COR-L47 (cell line): ENCODE data around the gene AGAP1.

Source experiments
- DNase-seq: peaks from one replicate; lab custom pipeline; 2025; lab: John Stamatoyannopoulos, UW

AGAP1 gene

GRCh38 chr2:235812185-235812665 is 318.4 kb downstream of the AGAP1 start:
- no peak for DNase-seq

- no peak for DNase-seq
Observed at GRCh38 chr2:235813398-235813797, 319.6 kb downstream of the AGAP1 start.

DNA sequence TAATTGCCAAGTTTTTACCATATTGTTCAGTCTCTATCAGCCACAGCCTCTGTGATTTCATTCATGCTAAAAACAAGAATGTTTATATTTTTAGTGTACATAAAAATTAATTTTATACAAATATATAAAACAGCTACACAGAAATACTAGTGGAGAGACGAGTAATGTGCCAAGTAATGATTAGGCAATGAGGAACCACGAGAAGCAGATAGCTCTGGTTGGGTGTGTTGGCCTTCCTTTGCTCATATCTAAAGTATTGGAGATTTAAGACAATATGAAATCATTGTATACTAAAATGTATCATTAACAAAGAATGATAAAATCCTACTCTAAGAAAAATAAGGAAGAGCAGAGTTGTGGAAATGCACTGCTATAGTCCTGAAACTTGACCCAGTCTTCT is 326.7 kb downstream of the AGAP1 start:
- DNase-seq: no peak

- DNase-seq: no peak
Observed at GRCh38 chr2:235824331-235824730, 330.5 kb downstream of the AGAP1 start.

- DNase-seq: no peak
Observed at GRCh38 chr2:235825946-235826345, 332.1 kb downstream of the AGAP1 start.

- no peak for DNase-seq
Observed at GRCh38 chr2:235826826-235827225, 333.0 kb downstream of the AGAP1 start.

DNA sequence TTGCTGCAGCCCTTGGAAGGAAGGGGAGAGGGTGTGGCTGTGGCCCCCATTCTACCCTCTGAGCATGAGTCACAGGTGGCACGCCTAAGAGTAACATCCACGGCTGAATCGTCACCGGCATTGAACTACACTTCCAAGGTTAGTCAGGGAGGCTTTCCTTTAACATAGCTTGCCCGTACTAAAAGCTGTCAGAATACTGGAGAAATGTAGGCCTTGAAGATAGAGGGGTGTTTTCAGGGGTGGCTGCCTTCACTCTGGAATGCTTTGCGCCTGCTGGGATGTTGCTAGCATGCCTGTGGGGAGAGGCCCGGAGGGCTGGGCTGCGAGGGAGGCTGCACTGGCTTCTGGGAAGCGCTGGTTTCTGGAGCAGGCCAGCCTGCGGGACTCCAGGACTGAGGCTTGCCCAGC is 333.7 kb downstream of the AGAP1 start:
- DNase-seq: no peak

DNA sequence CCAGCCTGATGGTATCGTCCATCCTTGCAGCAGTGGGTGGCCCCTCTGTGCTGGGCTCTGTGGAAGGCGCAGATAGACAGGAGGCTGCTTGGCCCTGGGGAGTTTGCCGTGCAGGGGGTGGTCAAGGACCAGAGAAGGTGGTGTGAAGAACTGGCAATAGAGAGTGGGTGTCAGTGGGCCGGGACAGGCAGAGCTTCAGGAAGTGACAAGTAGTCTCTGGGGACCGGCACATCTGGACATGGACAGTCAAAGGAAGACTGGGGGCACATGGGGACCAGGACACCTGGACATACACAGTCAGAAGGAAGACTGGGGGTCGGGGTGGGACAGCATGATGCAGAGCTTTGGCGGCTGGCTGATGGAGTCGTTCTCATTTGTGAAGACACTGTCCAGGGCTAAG is 335.9 kb downstream of the AGAP1 start:
- no peak for DNase-seq

DNA sequence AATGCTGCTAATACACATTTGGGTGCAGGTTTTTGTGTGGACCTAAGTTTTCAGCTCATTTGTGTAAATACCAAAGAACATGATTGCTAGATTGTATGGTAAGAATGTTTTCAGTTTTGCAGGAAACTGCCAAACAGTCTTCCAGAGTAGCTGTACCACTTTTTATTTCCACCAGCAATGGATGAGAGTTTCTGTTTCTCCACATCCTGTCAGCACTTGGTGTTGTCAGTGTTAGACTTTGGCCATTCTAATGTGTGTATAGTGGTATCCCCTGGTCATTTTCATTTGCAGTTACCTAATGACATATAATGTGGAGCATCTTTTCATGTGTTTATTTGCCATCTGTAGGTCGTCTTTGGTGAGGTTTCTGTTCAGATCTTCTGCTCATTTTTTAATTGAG is 337.9 kb downstream of the AGAP1 start:
- DNase-seq: no peak

- DNase-seq: no peak
Observed at GRCh38 chr2:235832941-235833340, 339.1 kb downstream of the AGAP1 start.

DNA sequence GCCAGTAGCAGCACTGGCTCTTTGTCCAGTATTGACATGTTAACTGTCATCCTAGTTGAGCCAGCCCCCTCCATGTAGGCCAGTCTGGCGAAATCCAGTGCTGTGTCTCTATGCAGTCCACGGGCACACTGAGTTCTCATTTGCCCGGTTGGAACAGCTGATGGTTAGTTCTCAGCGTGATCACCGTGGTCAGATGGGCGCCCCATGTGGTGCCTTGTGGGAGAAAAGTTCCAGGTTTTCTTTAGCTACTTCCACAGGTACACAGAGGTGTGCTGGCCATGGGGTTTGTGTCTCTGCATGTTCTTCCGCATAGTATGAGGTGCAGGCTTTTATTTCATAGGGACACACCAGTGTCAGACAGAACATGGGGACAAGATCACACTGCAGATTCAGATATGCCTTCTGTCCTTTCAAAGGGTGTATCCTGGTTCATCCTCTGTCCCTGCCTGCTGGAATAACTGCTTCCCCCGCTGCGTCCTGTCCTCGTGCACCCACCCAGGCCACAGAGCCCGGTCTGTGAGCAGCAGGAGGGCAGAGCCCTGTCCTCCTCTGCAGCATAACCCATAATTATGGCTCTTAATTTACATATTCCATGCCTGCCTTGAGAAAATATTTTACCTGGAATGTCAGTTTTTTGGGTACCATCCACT is 340.3 kb downstream of the AGAP1 start:
- DNase-seq: no peak

GRCh38 chr2:235834781-235835180 is 340.9 kb downstream of the AGAP1 start:
- no peak for DNase-seq

DNA sequence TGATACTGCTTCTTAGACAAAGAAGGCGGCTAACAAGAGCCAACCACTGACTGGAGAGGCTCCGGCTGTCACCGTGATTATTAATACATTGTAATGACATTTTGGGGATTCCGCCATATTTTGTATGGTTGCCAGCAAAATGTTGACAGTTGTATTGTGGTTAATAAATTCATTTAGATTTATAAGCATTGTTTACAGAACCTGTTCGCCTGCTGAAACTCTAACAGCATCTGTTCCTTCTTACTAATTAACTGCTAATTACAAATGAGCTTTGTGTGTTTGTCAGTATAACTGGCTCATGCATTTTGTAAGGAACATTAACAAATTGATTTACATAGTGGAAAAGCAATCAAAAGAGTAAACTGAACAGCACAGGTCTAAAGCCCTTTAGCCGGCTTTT is 342.0 kb downstream of the AGAP1 start:
- DNase-seq: no peak

GRCh38 chr2:235836491-235836911 is 342.7 kb downstream of the AGAP1 start:
- DNase-seq: no peak

GRCh38 chr2:235839226-235839625 is 345.4 kb downstream of the AGAP1 start:
- DNase-seq: no peak

GRCh38 chr2:235839974-235840373 is 346.1 kb downstream of the AGAP1 start:
- no peak for DNase-seq

GRCh38 chr2:235841863-235842262 is 348.0 kb downstream of the AGAP1 start:
- no peak for DNase-seq

DNA sequence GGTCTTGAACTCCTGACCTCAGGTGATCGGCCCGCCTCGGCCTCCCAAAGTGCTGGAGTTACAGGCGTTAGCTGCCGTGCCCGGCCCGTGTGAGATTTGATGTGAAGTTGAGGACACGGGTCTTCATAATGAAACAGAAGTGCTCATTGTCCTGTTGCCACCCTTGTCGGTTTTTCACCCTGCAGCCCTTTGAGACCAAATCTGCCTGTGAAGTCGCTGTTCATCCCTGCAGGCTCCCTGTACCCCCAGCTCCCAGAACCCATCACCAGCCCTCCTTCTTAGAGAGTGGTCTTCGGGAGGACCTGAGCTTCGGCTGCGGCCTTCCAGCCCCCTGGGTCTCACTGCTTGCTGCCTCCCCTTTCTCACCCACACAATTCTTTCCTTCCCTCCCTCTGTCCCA is 349.1 kb downstream of the AGAP1 start:
- no peak for DNase-seq

- no peak for DNase-seq
Observed at GRCh38 chr2:235843591-235844395, 349.9 kb downstream of the AGAP1 start.

GRCh38 chr2:235844561-235844960 is 350.7 kb downstream of the AGAP1 start:
- no peak for DNase-seq

- DNase-seq: no peak
Observed at GRCh38 chr2:235845245-235845644, 351.4 kb downstream of the AGAP1 start.

- no peak for DNase-seq
Observed at GRCh38 chr2:235847576-235847975, 353.7 kb downstream of the AGAP1 start.

GRCh38 chr2:235848055-235848454 is 354.2 kb downstream of the AGAP1 start:
- no peak for DNase-seq

- DNase-seq: no peak
Observed at GRCh38 chr2:235848946-235849345, 355.1 kb downstream of the AGAP1 start.
